B cell (primary cell): ENCODE data around the gene LPCAT3. TPM values are rescaled to one million over a fixed set of nuclear protein-coding genes. Genes with fewer than 3 reads are reported as not detected.

Experiments
- ATAC-seq: fragments of 200-7000 bp; cut with Tn5 transposase; one replicate; pipeline ENCODE4 v1.10.0; 2021; ENCODE audit warnings: low read depth, mild to moderate bottlenecking, moderate number of reproducible peaks, moderate library complexity
- CTCF ChIA-PET: fragments of 350-600 bp; sonication (Branson Sonifier 250); formaldehyde crosslinking; loops from one replicate; lab custom pipeline; 2021; ENCODE audit warnings: antibody characterized with exemption, inconsistent platforms; lab: Charles Lee
- POLR2A ChIA-PET: fragments of 350-600 bp; sonication (Branson Sonifier 250); formaldehyde crosslinking; loops from one replicate; lab custom pipeline; 2021; ENCODE audit warnings: antibody characterized with exemption; lab: Charles Lee
- DNase-seq: peaks from one replicate; pipeline ENCODE4 v3.0.0; 2013
- H2AFZ ChIP-seq: 2 replicates; pipeline ENCODE4 v1.6.1; 2012; ENCODE audit warnings: mild to moderate bottlenecking, low read depth, low read length; ENCODE audit not compliant: insufficient read depth, poor library complexity, severe bottlenecking
- H3K27ac ChIP-seq, 2 donors: 1 replicate in 1 of 2; 2 replicates in 1 of 2; pipeline ENCODE4 v1.5.1; 2012 to 2013; ENCODE audit warnings: low read length in 2 of 2, mild to moderate bottlenecking in 2 of 2, moderate library complexity in 1 of 2
- H3K27me3 ChIP-seq, 4 experiments: fragments of 200-600 bp in 1 of 4; sonication (generic) in 1 of 4; replicated peaks in 1 of 4; 1 replicate in 2 of 4; 2 replicates in 2 of 4; pipeline versions ENCODE4 v1.6.1 to v1.7.0; 2013 to 2016; ENCODE audit warnings: low read length in 3 of 4, mild to moderate bottlenecking in 2 of 4, mixed read lengths in 1 of 4, moderate library complexity in 1 of 4; ENCODE audit not compliant: insufficient read depth in 4 of 4, control insufficient read depth in 3 of 4; ENCODE audit errors: control extremely low read depth in 1 of 4
- H3K36me3 ChIP-seq, 2 experiments: replicated peaks in 1 of 2; 1 replicate in 1 of 2; 2 replicates in 1 of 2; pipeline versions ENCODE4 v1.6.1 to v1.7.1; 2013; ENCODE audit warnings: low read length in 1 of 2; ENCODE audit not compliant: insufficient read depth in 2 of 2, control insufficient read depth in 1 of 2; ENCODE audit errors: control extremely low read depth in 1 of 2, extremely low read depth in 1 of 2
- H3K4me1 ChIP-seq, 2 donors: fragments of 200-600 bp in 1 of 2; sonication (generic) in 1 of 2; 1 replicate in 1 of 2; 2 replicates in 1 of 2; pipeline versions ENCODE4 v1.5.1 to v1.6.1; 2013 to 2017; ENCODE audit warnings: low read length in 2 of 2; ENCODE audit not compliant: control insufficient read depth in 2 of 2, insufficient read depth in 2 of 2
- H3K4me2 ChIP-seq: replicated peaks from 2 replicates; pipeline ENCODE3; 2012; ENCODE audit warnings: mild to moderate bottlenecking, low read depth, low read length; ENCODE audit not compliant: poor library complexity, severe bottlenecking
- H3K4me3 ChIP-seq, 5 experiments: fragments of 200-600 bp in 1 of 5; sonication (generic) in 1 of 5; 1 replicate in 3 of 5; 2 replicates in 2 of 5; pipeline versions ENCODE4 v1.5.1 to v1.7.0; 2011 to 2016; ENCODE audit warnings: low read length in 4 of 5, mild to moderate bottlenecking in 4 of 5, low read depth in 2 of 5, control low read depth in 1 of 5, moderate library complexity in 1 of 5; ENCODE audit not compliant: insufficient read depth in 1 of 5; ENCODE audit errors: control extremely low read depth in 1 of 5, extremely low read depth in 1 of 5
- H3K79me2 ChIP-seq: fragments of 200-600 bp; sonication (generic); one replicate; pipeline ENCODE4 v1.6.0; 2016; ENCODE audit warnings: low read length; ENCODE audit not compliant: control insufficient read depth, insufficient read depth
- H3K9ac ChIP-seq: fragments of 200-600 bp; sonication (generic); 2 replicates; pipeline ENCODE4 v1.6.1; 2017; ENCODE audit warnings: mild to moderate bottlenecking, low read length, moderate library complexity
- H3K9me3 ChIP-seq, 3 donors: one replicate each; pipeline versions ENCODE4 v1.6.1 to v1.7.1; 2013; ENCODE audit warnings: low read length in 2 of 3; ENCODE audit not compliant: control insufficient read depth in 2 of 3, insufficient read depth in 1 of 3; ENCODE audit errors: control extremely low read depth in 1 of 3
- H4K20me1 ChIP-seq: 2 replicates; pipeline ENCODE4 v1.6.0; 2012; ENCODE audit warnings: mild to moderate bottlenecking, low read length; ENCODE audit not compliant: insufficient read depth, control insufficient read depth, poor library complexity, severe bottlenecking
- H3K27ac Mint-ChIP-seq: one replicate; pipeline ENCODE4 v1.8.0; 2021; ENCODE audit warnings: mixed read lengths
- H3K27me3 Mint-ChIP-seq: one replicate; pipeline ENCODE4 v1.8.0; 2021; ENCODE audit warnings: mixed read lengths
- H3K4me1 Mint-ChIP-seq: one replicate; pipeline ENCODE4 v1.8.0; 2021; ENCODE audit warnings: mixed read lengths
- H3K4me3 Mint-ChIP-seq: one replicate; pipeline ENCODE4 v1.8.0; 2021; ENCODE audit warnings: mixed read lengths
- H3K9me3 Mint-ChIP-seq: one replicate; pipeline ENCODE4 v1.8.0; 2022; ENCODE audit warnings: mixed read lengths; ENCODE audit not compliant: insufficient read depth
- EZH2 ChIP-seq: IDR thresholded peaks from 2 replicates; pipeline ENCODE4 v1.6.1; 2012; ENCODE audit warnings: borderline replicate concordance, low read depth, mild to moderate bottlenecking, moderate library complexity, low read length; ENCODE audit not compliant: insufficient read depth, poor library complexity, severe bottlenecking
- WGBS: methylation state at CpG from one replicate; pipeline ENCODE4 v1.1.5; 2013; ENCODE audit warnings: missing lambda C conversion rate; ENCODE audit not compliant: insufficient coverage; 5-methylcytosine and 5-hydroxymethylcytosine counted together
- intact Hi-C: fragments of 100-400 bp; cut with micrococcal nuclease; formaldehyde crosslinking; loops from one replicate; pipeline ENCODE4 v1.10.0; 2022
- polyA plus RNA-seq: library from polyadenylated mRNA; depleted of rRNA; stranded (reverse); fragments of >200 nt; gene quantifications from 2 replicates; pipeline ENCODE4 v1.2.3, GENCODE V29; 2012
- total RNA-seq, 2 donors: library from RNA; stranded (reverse); fragments of 120-200 nt in 1 of 2; gene quantifications; 1 replicate in 1 of 2; 2 replicates in 1 of 2; pipeline versions ENCODE4 v1.2.3 to v1.2.4, GENCODE V29; 2013 to 2022
- TF ChIP-seq, protein P1 (sequence below): fragments of 200-600 bp; IDR thresholded peaks from one replicate; pipeline ENCODE4 v1.8.0; 2022; ENCODE audit warnings: antibody characterized with exemption, mild to moderate bottlenecking

The LPCAT3 gene
- total and polyA plus RNA-seq, 2 donors (not counting 1 experiment from before 2014, with no cell fraction given): 17.6 to 26.2 TPM

- intact Hi-C loops: no loop called here
- Mint-ChIP-seq H3K9me3 (no peaks in the 10 kb centered on the region), H3K27ac (no peak overlapping the region), H3K27me3 (peaks cover 4% of the 10 kb centered on the region), H3K4me1 (no peaks in the 10 kb centered on the region), H3K4me3 (no peak overlapping the region)
- no peak overlapping the region for H2AFZ ChIP-seq
- no CpG with 5 or more reads among the region's 2 CpGs for WGBS
- CTCF ChIA-PET: no interaction called here
- no peak overlapping the region for H3K4me2 ChIP-seq
- H3K27ac ChIP-seq: no peak overlapping the region
- POLR2A ChIA-PET: no interaction called here
- H3K9me3 ChIP-seq: no peaks in the 10 kb centered on the region
- no peak overlapping the region for H3K9ac ChIP-seq
- no peak overlapping the region for H3K4me3 ChIP-seq
- peaks cover 0 to 4% (median 0%) of the 10 kb centered on the region in 4 experiments for H3K27me3 ChIP-seq
- no peaks in the 10 kb centered on the region for H3K4me1 ChIP-seq
- ATAC-seq: no peak
- no peak for DNase-seq
- TF ChIP-seq, protein P1, sequence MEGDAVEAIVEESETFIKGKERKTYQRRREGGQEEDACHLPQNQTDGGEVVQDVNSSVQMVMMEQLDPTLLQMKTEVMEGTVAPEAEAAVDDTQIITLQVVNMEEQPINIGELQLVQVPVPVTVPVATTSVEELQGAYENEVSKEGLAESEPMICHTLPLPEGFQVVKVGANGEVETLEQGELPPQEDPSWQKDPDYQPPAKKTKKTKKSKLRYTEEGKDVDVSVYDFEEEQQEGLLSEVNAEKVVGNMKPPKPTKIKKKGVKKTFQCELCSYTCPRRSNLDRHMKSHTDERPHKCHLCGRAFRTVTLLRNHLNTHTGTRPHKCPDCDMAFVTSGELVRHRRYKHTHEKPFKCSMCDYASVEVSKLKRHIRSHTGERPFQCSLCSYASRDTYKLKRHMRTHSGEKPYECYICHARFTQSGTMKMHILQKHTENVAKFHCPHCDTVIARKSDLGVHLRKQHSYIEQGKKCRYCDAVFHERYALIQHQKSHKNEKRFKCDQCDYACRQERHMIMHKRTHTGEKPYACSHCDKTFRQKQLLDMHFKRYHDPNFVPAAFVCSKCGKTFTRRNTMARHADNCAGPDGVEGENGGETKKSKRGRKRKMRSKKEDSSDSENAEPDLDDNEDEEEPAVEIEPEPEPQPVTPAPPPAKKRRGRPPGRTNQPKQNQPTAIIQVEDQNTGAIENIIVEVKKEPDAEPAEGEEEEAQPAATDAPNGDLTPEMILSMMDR: no peak
- TF ChIP-seq EZH2: no peak
- H4K20me1 ChIP-seq: no peaks in the 10 kb centered on the region
- no peaks in the 10 kb centered on the region for H3K79me2 ChIP-seq
- no peaks in the 10 kb centered on the region for H3K36me3 ChIP-seq
Measured at GRCh38 chr12:7035463-7035862, 17.2 kb upstream of the LPCAT3 start.

DNA sequence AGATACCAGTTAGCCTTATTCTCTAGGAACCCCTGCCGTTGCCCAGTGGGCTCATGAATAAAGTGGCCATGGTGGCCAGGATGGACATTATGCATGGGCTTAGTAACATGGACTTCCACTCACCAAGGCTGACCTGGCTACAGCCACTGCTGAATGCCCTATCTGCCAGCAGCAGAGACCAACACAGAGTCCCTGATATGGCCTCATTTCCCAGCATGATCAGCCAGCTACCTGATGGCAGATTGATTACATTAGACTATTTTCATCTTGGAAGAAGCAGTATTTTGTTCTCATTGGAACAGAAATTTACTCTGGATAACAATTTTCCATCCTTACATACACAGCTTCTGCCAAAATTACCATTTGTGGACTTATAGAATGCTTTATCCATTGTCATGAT is 16.2 kb upstream of the LPCAT3 start:
- no peak for DNase-seq
- no CpG with 5 or more reads among the region's 1 CpG for whole genome bisulfite sequencing
- intact Hi-C loops: no loop called here
- Histone ChIP-seq H3K27ac (no peak overlapping the region), H3K4me3 (no peak overlapping the region), H3K36me3 (no peaks in the 10 kb centered on the region), H2AFZ (no peak overlapping the region), H3K79me2 (no peaks in the 10 kb centered on the region), H3K27me3 (peaks cover 0 to 4% (median 0%) of the 10 kb centered on the region in 4 experiments), H3K4me2 (no peak overlapping the region), H3K4me1 (no peaks in the 10 kb centered on the region), H3K9ac (no peak overlapping the region), H4K20me1 (no peaks in the 10 kb centered on the region), H3K9me3 (no peaks in the 10 kb centered on the region)
- Mint-ChIP-seq H3K4me1 (no peaks in the 10 kb centered on the region), H3K4me3 (no peak overlapping the region), H3K9me3 (no peaks in the 10 kb centered on the region), H3K27me3 (peaks cover 4% of the 10 kb centered on the region), H3K27ac (no peak overlapping the region)
- ChIA-PET CTCF (no interaction called here), POLR2A (no interaction called here)
- TF ChIP-seq, protein P1: no peak
- TF ChIP-seq EZH2: no peak
- ATAC-seq: no peak
